GM12892 (cell line): ENCODE results near the gene BCL10.

Experiments
- POLR2A ChIP-seq: IDR thresholded peaks from 2 replicates; pipeline ENCODE4 v1.6.1; 2011; ENCODE audit warnings: low read depth, low read length, control low read depth
- POLR2AphosphoS5 ChIP-seq: IDR thresholded peaks from 2 replicates; pipeline ENCODE4 v1.6.1; 2011; ENCODE audit warnings: low read depth, low read length, control low read depth

GRCh38 chr1:85297538-85297854 is 21.1 kb upstream of the BCL10 start:
- TF ChIP-seq POLR2A (no peak), POLR2AphosphoS5 (no peak)
